Activated CD4-positive, alpha-beta memory T cell treated with anti-CD3 and anti-CD28 coated beads, Interleukin-2, amount 10 ng/mL, durations not matched to agents 7 days and 5 days (primary cell): Measurements from ENCODE around the gene PROSER2. TPM values are rescaled to one million over a fixed set of nuclear protein-coding genes. Genes with fewer than 3 reads are reported as not detected.

ENCODE experiments used
- CTCF ChIA-PET: fragments of 350-600 bp; sonication (Branson Sonifier 250); formaldehyde crosslinking; loops from one replicate; lab custom pipeline; 2021; ENCODE audit warnings: antibody characterized with exemption, inconsistent platforms; lab: Charles Lee
- POLR2A ChIA-PET: fragments of 350-600 bp; sonication (Branson Sonifier 250); formaldehyde crosslinking; loops from one replicate; lab custom pipeline; 2021; ENCODE audit warnings: antibody characterized with exemption; lab: Charles Lee
- DNase-seq: peaks from one replicate; pipeline ENCODE4 v3.0.0-alpha.2; 2020
- H3K27ac Mint-ChIP-seq: one replicate; pipeline ENCODE4 v1.8.0; 2021; ENCODE audit warnings: mild to moderate bottlenecking, mixed read lengths
- H3K27me3 Mint-ChIP-seq: one replicate; pipeline ENCODE4 v1.8.0; 2021; ENCODE audit warnings: mixed read lengths
- H3K36me3 Mint-ChIP-seq: one replicate; pipeline ENCODE4 v1.8.0; 2021; ENCODE audit warnings: low read depth, mixed read lengths
- H3K4me1 Mint-ChIP-seq: one replicate; pipeline ENCODE4 v1.8.0; 2021; ENCODE audit warnings: mixed read lengths
- H3K4me3 Mint-ChIP-seq: one replicate; pipeline ENCODE4 v1.8.0; 2021; ENCODE audit warnings: mild to moderate bottlenecking, mixed read lengths
- H3K9me3 Mint-ChIP-seq: one replicate; pipeline ENCODE4 v1.8.0; 2021; ENCODE audit warnings: mixed read lengths
- total RNA-seq, 2 experiments: library from RNA; stranded (reverse); gene quantifications; one replicate each; pipeline ENCODE4 v1.2.3, GENCODE V29; 2021

PROSER2 gene
- total RNA-seq, 2 experiments from 2014 or later, result 0.28 to 0.30 TPM

DNA sequence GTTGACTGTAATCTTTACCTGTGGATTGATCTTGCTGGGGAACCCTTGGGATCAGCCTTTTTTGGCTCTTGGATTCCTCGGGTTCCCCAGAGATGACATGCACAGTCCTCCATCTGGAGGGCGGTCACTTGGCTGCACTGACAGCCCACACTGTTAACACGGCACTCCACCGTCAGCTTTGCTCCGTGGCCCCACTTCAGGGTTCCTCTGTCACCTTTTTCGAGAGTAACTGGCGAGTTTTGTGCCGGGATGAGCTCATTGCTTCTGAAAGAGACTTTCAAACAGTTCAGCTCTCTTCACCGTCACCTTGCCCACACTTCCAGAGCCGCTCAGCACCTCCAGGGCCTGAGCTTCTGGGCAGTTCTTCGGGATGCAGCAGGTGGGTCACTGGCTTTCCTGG lies 42.4 kb downstream of the PROSER2 start:
- ChIA-PET POLR2A (no interaction called here), CTCF (no interaction called here)
- no peak for DNase-seq
- H3K9me3 Mint-ChIP-seq, result no peaks in the 10 kb centered on the region
- no peaks in the 10 kb centered on the region for H3K36me3 Mint-ChIP-seq
- no peak overlapping the region for H3K27ac Mint-ChIP-seq
- H3K27me3 Mint-ChIP-seq, result peaks cover 57% of the 10 kb centered on the region
- H3K4me3 Mint-ChIP-seq, result no peak overlapping the region
- H3K4me1 Mint-ChIP-seq, result peaks cover 29% of the 10 kb centered on the region

DNA sequence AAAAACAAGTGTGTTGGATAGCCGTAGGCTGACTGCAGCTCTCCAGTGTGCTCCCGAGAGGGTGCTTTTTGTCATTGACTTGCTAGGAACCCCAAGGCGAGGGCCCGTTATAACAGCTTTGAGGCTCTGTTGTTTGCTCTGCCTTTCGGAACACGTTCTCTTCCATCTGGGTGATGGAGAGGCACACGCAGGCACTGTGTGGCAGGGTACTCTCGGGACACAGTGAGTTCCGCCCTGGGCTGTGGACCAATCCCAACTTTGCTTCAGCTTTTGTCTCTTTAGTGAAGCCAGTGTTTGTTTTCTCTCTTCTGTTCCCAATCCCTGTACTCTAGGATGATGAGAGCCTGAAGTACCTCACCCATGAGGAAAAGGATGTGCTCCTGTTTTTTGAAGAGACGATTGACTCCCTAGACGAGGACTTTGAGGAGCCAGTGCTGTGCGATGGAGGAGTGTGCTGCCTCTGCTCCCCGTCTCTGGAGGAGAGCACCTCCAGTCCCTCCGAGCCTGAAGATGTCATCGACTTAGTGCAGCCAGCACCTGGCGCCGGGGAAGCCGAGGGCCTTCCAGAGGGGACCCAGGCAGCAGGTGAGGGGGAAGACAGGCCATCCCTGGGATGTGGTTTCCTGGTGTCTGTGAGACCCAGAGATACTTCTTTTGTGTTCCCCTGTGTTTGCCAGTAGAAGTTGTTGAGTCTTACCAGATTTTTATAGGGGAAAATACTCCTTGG lies 43.2 kb downstream of the PROSER2 start:
- Mint-ChIP-seq H3K27me3 (peaks cover 57% of the 10 kb centered on the region), H3K9me3 (no peaks in the 10 kb centered on the region), H3K4me3 (no peak overlapping the region), H3K4me1 (peaks cover 34% of the 10 kb centered on the region), H3K27ac (no peak overlapping the region), H3K36me3 (no peaks in the 10 kb centered on the region)
- no peak for DNase-seq
- CTCF ChIA-PET, result no interaction called here
- POLR2A ChIA-PET, result no interaction called here

DNA sequence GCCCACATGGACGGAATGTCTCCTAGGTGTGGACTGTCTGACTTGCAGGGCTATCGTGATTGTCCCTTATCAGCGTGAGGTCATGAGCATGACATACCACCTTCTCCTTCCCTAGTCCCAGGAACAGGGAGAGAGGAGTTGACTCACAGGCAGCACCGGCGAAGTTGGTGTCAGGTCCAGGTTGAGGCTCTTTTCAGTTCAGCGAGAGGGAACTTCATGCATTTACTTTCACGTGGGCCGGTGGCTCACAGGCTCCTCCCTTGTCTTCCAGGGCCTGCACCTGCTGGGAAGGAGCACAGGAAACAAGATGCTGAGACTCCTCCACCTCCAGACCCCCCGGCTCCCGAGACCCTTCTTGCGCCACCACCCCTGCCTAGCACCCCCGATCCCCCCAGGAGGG lies 46.1 kb downstream of the PROSER2 start:
- no peak for DNase-seq
- Mint-ChIP-seq H3K4me1 (peaks cover 18% of the 10 kb centered on the region), H3K4me3 (no peak overlapping the region), H3K36me3 (no peaks in the 10 kb centered on the region), H3K27ac (no peak overlapping the region), H3K9me3 (no peaks in the 10 kb centered on the region), H3K27me3 (peaks cover 50% of the 10 kb centered on the region)
- POLR2A ChIA-PET, result no interaction called here
- CTCF ChIA-PET, result interaction anchor here (1.1 kb wide), 1 partner anchor 86 kb away, joined by 4 read pairs; no protein-coding TSS in a partner anchor

DNA sequence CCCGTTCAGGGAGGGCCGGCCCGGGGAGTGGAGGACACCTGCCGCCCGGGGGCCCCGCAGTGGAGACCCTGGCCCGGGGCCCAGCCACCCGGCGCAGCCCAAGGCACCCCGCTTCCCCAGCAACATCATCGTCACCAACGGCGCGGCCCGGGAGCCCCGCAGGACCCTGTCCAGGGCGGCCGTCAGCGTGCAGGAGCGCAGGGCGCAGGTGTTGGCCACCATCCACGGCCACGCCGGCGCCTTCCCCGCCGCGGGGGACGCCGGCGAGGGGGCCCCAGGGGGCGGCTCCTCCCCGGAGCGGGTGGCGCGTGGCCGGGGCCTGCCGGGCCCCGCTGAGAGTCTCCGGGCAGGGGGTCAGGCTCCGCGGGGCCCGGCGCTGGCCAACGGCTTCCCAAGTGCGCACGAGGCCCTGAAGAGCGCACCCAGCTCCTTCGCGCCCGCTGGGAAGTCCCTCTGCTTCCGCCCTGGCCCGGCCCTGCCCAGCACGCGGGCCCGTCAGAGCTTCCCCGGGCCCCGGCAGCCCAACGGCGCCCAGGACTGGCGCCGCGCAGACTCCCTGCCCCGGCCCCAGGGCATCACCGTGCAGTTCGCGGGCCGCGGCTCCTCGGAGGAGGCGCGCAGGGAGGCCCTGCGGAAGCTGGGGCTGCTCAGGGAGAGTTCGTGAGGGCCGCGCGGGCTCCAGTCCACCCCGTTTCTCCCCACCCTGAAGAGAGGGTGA lies 46.7 kb downstream of the PROSER2 start:
- H3K4me1 Mint-ChIP-seq, result peaks cover 21% of the 10 kb centered on the region
- CTCF ChIA-PET, result no interaction called here
- POLR2A ChIA-PET, result no interaction called here
- H3K36me3 Mint-ChIP-seq, result no peaks in the 10 kb centered on the region
- H3K27me3 Mint-ChIP-seq, result peaks cover 49% of the 10 kb centered on the region
- H3K27ac Mint-ChIP-seq, result no peak overlapping the region
- no peak overlapping the region for H3K4me3 Mint-ChIP-seq
- no peak for DNase-seq
- no peaks in the 10 kb centered on the region for H3K9me3 Mint-ChIP-seq

DNA sequence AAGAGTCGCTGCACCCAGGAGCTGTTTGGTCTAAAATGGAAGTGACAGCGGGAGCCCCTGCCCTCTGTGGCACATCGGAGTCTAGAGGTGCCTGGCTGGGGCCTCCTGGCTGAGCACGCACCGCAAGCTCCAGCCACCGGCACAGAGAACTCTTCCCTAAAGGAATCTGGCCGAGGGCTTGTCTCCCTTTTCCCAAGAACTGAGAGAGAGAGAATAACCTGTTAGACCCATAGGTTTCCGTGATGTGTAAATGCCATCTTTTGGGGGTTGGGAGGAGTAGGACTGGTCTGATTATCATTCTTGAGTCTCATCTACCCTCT lies 47.3 kb downstream of the PROSER2 start:
- no peak for DNase-seq
- no peaks in the 10 kb centered on the region for H3K36me3 Mint-ChIP-seq
- H3K9me3 Mint-ChIP-seq, result no peaks in the 10 kb centered on the region
- no peak overlapping the region for H3K27ac Mint-ChIP-seq
- peaks cover 44% of the 10 kb centered on the region for H3K27me3 Mint-ChIP-seq
- no peak overlapping the region for H3K4me3 Mint-ChIP-seq
- CTCF ChIA-PET, result no interaction called here
- POLR2A ChIA-PET, result no interaction called here
- H3K4me1 Mint-ChIP-seq, result peaks cover 18% of the 10 kb centered on the region

DNA sequence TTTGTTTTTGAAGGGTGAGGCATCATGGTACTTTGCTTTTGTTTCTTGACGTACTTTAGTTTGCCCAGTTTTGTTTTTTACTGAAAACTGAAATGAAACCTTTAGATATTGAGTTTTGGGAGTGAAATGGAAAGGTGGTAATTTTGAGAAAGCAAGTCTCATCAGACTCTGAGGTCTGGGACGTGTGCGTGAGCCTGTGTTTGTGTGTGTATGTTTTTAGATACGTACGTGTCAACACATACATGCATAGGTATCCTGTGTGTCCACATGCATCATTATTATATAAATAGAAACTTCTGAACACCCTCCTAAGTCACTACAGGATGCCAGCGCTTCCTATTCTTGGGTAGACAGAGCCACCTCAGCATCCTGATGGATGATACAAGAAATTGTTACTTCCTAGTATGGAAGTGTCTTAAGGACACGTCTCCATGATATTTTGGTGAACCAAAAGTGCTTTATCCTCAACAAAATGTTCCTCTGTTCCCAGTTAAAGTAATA lies 47.8 kb downstream of the PROSER2 start:
- CTCF ChIA-PET, result no interaction called here
- H3K36me3 Mint-ChIP-seq, result no peaks in the 10 kb centered on the region
- no peak for DNase-seq
- H3K9me3 Mint-ChIP-seq, result no peaks in the 10 kb centered on the region
- H3K4me1 Mint-ChIP-seq, result peaks cover 18% of the 10 kb centered on the region
- H3K27me3 Mint-ChIP-seq, result peaks cover 39% of the 10 kb centered on the region
- H3K4me3 Mint-ChIP-seq, result no peak overlapping the region
- POLR2A ChIA-PET, result no interaction called here
- no peak overlapping the region for H3K27ac Mint-ChIP-seq

DNA sequence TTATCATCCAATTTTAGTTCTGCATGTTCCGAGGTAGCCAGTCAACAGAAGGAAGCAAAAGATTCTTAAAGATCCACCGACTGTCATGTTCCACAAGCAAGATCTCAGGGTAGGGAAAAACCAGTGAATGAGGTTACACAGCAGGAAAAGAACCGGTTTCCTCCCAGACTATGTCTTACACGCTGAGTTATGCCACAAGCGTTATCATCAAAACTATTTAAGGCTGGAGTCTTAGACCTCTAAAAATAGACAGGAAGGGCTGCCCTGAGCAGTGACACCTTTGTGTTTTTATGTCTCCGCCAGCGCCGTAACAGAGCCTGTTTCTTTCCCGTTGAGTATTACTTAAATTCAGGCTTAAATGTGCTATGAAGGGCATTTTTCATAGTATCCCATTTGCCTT lies 48.3 kb downstream of the PROSER2 start:
- Mint-ChIP-seq H3K4me3 (no peak overlapping the region), H3K27ac (no peak overlapping the region), H3K36me3 (no peaks in the 10 kb centered on the region), H3K9me3 (no peaks in the 10 kb centered on the region), H3K27me3 (peaks cover 35% of the 10 kb centered on the region), H3K4me1 (peaks cover 18% of the 10 kb centered on the region)
- no peak for DNase-seq
- POLR2A ChIA-PET, result no interaction called here
- CTCF ChIA-PET, result no interaction called here

DNA sequence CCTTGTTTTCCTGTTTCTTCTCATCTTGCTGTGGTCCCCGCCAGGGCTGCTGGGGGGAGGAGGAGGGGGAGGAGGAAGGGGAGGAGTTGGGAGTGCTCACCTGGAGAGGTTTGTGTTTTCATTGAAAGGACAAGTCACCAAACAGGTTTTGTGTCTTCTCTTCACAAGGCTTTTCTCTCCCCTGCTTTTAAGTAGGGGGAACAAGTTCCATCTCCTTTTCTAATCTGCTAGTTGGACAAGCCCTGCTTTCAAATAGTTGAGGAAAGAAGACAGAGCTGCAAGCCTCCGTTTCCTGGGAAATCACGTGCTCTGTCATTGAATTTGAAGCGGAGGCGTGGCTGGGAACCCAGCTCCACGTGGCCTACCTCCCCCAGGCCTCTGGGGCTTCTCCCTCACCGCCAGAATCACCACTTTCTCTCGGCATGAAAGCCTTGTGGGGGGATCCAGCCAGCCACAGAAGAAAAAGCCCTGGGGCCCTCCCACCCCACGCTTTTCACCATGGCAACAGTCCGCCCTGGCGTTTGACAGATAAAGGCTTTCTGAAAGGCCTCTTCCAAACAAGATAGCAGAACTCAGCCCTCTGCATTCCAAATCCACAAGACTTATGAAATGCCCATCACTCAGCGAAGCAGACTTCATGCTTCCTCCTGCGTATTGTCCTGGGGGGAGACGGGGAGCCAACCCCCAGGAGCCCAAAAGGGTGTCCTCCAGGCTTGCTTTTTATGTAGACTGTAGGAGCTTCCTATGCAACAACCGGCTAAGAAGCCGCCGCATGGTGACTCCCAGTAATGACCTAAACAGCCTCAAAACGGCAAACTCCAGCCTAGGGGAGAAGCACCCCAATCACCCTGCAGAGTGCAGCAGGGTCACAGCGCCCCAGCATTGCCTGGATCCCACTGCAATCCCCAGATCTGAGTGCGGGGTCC lies 51.7 kb downstream of the PROSER2 start:
- H3K36me3 Mint-ChIP-seq, result no peaks in the 10 kb centered on the region
- POLR2A ChIA-PET, result no interaction called here
- no peak for DNase-seq
- H3K9me3 Mint-ChIP-seq, result no peaks in the 10 kb centered on the region
- H3K4me1 Mint-ChIP-seq, result peaks cover 18% of the 10 kb centered on the region
- CTCF ChIA-PET, result no interaction called here
- no peak overlapping the region for H3K4me3 Mint-ChIP-seq
- H3K27ac Mint-ChIP-seq, result no peak overlapping the region
- peaks cover 20% of the 10 kb centered on the region for H3K27me3 Mint-ChIP-seq

DNA sequence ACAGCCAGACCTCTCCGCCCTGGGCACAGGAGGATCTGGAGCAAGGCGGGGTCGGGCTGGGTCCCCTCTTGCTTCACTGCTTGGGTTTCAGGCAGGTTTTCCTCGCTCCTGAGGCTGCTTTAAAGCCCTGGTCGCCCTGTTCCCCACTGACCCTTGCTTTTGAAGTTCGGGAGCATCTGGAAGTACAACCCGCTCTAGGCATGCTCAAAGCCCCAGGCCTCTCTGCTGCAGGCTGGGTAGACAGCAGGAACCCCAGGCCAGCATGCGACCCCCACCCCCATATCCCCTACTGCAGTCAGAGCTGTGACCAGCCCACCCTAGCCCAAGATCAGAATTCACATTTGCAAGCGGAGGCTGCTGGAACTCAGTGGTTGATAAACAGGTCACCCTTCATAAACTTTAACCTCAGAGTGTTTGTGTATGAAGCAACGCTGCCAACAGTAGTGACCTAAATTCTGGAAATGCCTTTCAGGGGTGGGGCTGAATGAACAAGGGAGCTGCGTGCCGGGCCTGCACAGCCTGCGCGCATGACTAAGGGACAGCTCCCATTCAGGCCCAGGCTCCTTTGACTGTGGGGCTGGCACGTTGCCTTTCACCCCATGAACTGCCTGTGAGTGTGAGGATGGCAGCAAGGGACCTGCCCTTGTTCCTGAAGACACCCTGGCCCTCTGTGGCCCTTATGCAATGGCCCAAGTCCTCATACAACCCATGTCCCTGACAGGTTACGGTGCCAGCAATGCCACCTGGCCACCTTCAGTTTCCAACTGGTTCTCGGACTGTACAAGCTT lies 52.5 kb downstream of the PROSER2 start:
- ChIA-PET CTCF (no interaction called here), POLR2A (no interaction called here)
- H3K9me3 Mint-ChIP-seq, result no peaks in the 10 kb centered on the region
- H3K27ac Mint-ChIP-seq, result no peak overlapping the region
- no peaks in the 10 kb centered on the region for H3K36me3 Mint-ChIP-seq
- peaks cover 17% of the 10 kb centered on the region for H3K27me3 Mint-ChIP-seq
- DNase-seq, result no peak
- H3K4me3 Mint-ChIP-seq, result no peak overlapping the region
- peaks cover 16% of the 10 kb centered on the region for H3K4me1 Mint-ChIP-seq

DNA sequence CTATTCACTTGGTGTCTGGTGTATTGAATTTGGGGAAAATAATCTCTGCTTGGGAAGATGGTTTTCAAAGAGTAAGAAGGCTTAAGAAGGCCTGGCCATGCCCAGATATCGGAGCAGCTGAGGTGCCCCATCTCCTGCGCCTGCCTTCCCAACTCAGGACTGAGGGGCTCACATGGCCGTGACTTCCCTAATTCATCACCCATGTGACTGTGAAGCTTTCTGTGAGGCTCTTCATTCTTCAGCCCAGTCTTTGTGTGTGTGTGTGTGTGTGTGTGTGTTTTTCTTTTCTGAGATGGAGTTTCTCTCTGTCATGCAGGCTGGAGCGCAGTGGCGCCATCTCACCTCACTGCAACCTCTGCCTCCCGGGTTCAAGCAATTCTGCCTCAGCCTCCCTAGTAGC lies 53.2 kb downstream of the PROSER2 start:
- H3K4me1 Mint-ChIP-seq, result peaks cover 13% of the 10 kb centered on the region
- H3K9me3 Mint-ChIP-seq, result no peaks in the 10 kb centered on the region
- no peaks in the 10 kb centered on the region for H3K36me3 Mint-ChIP-seq
- POLR2A ChIA-PET, result no interaction called here
- peaks cover 14% of the 10 kb centered on the region for H3K27me3 Mint-ChIP-seq
- H3K4me3 Mint-ChIP-seq, result no peak overlapping the region
- no peak for DNase-seq
- no peak overlapping the region for H3K27ac Mint-ChIP-seq
- CTCF ChIA-PET, result interaction anchor here (0.5 kb wide), 1 partner anchor 526 kb away, joined by 3 read pairs; no protein-coding TSS in a partner anchor

DNA sequence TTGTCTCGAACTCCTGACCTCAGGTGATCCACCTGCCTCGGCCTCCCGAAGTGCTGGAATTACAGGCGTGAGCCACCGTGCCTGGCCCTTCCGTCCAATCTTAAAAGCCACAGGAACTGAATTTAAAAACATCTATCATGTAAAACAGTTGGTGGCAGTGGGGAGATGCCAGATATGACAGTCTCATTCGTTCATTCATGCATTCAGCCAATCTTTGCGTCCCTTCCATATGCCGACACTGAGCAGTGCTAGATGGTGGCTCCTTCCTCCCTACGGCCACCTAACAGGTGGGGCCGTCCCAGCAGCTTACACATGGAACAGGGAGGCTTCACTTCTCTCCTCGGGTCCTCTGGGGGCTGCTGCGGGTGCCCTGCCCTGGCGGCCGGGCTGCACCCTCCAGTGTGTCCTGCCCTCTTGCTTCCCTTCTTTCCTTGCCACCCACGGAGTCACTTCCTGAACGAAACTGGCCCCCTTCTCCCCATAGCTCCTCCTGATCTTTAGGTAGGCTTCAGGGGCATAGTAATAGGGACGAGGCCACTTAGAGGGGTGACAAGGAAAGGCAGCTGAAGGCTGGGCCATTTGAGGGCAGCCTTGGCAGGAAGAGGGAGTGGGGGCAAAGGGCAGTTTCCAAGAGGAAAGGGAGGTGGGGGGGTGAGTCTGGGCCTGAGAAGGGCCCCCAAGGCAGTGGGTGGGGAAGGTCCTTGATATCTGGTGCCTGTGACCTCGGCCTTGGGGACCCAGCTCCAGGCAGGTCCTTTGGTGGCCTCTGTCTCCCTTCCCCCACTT lies 53.8 kb downstream of the PROSER2 start:
- POLR2A ChIA-PET, result interaction anchor here (0.7 kb wide), 1 partner anchor 9 kb away, joined by 3 read pairs; no protein-coding TSS in a partner anchor
- Mint-ChIP-seq H3K27ac (no peak overlapping the region), H3K4me1 (peaks cover 9% of the 10 kb centered on the region), H3K4me3 (no peak overlapping the region), H3K27me3 (peaks cover 11% of the 10 kb centered on the region), H3K36me3 (no peaks in the 10 kb centered on the region), H3K9me3 (no peaks in the 10 kb centered on the region)
- CTCF ChIA-PET, result interaction anchor here (0.5 kb wide), 1 partner anchor 527 kb away, joined by 3 read pairs; no protein-coding TSS in a partner anchor
- DNase-seq, result no peak

DNA sequence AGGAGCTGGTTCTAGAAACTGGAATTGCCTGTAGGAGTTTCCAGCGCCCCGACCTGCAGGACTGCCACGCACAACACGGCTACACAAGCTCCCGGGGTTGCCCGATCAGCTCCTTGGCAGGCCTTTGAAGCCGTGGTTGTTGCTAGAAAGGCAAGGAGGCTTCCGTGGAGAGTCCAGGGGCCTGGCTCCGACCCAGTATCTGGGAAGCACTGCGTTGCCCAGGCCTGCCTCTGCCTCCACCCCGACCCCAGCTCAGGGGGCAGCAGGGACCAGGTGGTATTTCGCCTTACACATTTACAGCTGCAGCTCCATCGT lies 54.4 kb downstream of the PROSER2 start:
- POLR2A ChIA-PET, result interaction anchor here (0.7 kb wide), 1 partner anchor 10 kb away, joined by 3 read pairs; no protein-coding TSS in a partner anchor
- Mint-ChIP-seq H3K27me3 (peaks cover 11% of the 10 kb centered on the region), H3K4me1 (peaks cover 11% of the 10 kb centered on the region), H3K9me3 (no peaks in the 10 kb centered on the region), H3K27ac (no peak overlapping the region), H3K4me3 (no peak overlapping the region), H3K36me3 (no peaks in the 10 kb centered on the region)
- CTCF ChIA-PET, result no interaction called here
- no peak for DNase-seq
